DMS53 treated with DMSO at 0.1 percent for 48 hours (cell line): ENCODE results near the gene CDC27.
"Not testable (repeated sequence)": the region's sequence is repeated elsewhere in the genome, so short reads cannot be mapped to it uniquely, and the experiment has no call there.

ENCODE experiments used
- DNase-seq: peaks from one replicate; lab custom pipeline; 2025; ENCODE audit not compliant: unreplicated experiment; lab: John Stamatoyannopoulos, UW

CDC27 gene

DNA sequence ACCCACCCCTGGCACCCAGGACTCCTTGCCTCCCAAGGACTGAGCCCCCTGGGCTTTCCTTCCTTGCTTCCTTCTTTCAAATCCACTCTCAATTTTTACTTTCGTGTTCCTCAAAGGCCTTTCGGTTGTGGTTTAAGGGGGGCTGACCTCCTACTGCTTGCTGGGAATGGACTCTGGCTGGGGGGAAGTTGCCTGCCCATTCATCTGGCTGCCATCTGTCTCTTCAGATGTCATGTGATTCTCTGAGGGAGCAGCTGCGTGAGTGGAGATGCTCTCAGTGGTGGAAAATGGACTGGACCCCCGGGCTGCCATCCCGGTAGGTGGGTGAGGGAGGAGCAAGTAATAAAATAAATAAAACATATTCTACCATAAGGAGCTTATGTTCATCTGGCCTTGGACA, 116.2 kb downstream of the CDC27 start:
- DNase-seq = no peak

DNA sequence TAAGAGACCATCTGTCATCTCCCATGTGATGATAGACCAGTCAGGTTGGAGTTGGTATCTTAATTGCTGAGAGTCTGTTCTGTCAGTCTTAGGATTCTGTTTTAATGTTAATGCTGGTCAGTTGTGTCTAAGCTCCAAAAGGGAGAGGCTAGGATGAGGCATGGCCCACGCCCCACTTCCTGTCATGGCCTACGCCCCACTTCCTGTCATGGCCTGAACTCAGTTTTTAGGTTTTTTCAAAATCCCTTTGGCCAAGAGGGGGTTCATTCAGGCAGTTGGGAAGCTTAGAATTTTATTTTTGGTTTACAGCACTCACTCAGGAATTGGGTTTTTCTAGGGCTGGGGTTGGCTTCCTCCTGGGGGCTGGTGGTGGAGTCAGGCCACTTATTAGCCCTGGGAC, 117.9 kb downstream of the CDC27 start:
- not testable (repeated sequence) for DNase-seq

DNA sequence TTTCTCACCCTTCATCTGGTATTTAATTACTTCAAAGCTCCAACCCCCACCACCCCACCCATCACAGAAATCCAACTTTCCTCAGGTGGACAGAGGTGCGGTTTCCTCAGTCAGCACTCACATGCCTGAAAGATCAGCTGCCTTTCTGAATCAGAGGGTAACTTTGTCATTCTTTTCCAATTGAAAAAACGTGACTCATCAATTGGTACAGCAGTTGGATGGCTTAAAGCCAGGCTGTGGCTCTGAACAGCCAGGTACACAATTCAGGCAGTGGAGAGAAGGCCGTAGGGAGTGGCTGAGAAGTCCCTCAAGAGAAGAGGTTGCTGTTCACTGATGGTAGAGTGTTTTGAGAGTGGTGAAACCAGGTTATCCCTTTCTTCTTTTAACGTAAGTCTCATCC, 118.8 kb downstream of the CDC27 start:
- DNase-seq = peak; percentile 35
